IPS-NIHi7 (cell line): ENCODE data around the gene KIAA0319L.
A peak's percentile ranks its signal among the peaks of the same experiment; 100 is the strongest.
"Not testable (repeated sequence)": the region's sequence is repeated elsewhere in the genome, so short reads cannot be mapped to it uniquely, and the experiment has no call there.

Source experiments
- DNase-seq: peaks from one replicate; pipeline ENCODE4 v3.0.0; 2012; ENCODE audit warnings: mixed read lengths; ENCODE audit errors: extremely low spot score

The KIAA0319L gene

DNA sequence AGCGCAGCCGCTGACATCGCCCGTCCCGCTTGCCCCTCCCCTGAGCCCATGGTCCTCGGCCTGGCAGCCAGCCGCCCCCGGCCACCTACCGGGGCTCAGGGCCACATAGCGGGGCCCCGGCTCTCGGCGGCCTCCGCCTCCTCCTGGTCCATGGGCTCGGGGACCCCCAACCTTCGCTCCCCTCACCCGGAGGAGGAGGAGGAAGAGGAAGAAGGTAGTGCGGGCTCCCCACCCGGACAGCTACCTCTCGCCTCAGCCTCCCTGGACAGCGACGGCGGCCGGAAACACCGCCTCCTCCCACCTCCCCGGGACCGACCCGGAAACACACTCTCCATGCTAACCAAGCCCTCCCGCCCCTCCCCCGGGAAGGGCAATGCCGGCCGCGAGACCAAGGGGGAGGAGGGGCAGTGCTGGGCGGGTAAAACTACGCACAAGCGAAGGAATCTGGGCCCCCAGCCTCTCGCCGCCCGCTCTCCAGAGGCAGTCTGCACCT lies at the start of gene KIAA0319L:
Gene KIAA0319L (minus strand): TSS at position 286 of the 493 bp plus-strand sequence. CDS start 2,912 bp downstream, outside the sequence.
- DNase-seq, result peak; percentile 84

DNA sequence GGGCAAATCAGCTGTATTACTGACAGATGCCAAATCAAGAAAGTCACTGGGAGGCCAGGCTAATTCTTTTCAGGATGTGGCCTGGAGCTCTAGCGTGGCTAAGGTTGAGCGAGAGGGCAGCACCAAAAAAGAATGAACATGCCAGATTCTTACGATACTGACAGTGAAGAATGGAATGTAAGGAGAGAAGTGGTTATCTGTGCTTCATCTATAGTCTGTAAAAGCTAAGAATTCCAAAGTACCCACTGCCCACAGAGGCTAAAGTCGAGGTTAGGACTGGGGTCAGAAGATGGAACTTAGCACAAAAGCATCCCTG lies 48.6 kb upstream of the KIAA0319L start:
- no peak for DNase-seq

DNA sequence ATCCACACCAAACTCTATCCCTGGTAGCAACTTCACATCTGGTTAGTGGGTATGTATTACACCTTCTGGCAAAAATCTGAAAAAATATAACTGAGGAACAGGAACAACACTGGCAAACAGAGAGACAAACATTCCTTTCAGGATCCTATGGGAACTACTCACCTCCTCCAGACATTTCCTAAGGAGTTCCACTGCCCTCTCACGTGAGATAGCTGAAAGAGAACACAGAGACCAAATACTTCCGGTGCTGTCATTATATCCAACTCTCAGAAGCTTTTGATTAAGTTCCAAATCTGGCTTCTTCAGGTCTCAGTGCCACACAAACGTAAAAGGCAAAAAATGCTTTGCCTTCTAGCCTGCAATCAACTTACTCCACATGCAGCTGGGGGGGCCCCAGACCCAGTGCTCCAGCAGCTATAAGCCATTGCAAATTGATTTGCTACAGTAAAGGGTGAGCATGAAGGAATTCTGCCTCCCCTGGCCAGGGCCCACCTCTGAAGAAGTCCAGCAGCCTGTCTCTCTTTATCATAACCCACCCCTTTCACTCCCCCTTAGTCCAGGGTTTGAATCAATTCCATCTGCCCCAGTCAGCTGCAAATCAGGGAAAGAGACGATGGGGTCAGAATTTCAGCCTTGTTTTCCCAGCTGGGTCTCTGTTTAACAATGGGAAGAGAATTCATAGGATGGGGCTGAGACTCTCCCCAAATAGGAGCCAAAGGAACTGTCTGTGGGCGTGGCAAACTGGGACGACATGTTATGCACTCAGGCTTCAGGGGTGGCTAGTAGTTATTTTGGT lies 48.1 kb upstream of the KIAA0319L start:
- no peak for DNase-seq

DNA sequence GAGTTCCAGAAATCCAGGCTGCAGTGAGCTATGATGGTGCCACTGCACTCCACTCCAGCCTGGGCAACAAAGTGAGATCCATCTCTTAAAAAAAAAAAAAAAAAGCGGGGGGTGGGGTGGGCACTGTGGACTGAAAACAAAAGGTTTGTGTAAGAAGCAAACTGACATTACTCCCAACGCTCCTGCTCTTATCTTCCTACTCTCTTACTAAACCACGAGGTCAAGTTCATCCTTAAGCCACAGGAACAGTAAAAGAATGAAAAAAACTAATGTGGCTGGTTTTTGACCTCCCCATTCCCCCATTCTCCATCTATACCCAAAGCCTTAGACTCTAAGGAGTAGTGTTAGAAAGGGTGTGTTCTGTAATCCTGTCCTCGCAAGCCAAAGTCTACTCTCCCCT lies 46.7 kb upstream of the KIAA0319L start:
- DNase-seq, result no peak

DNA sequence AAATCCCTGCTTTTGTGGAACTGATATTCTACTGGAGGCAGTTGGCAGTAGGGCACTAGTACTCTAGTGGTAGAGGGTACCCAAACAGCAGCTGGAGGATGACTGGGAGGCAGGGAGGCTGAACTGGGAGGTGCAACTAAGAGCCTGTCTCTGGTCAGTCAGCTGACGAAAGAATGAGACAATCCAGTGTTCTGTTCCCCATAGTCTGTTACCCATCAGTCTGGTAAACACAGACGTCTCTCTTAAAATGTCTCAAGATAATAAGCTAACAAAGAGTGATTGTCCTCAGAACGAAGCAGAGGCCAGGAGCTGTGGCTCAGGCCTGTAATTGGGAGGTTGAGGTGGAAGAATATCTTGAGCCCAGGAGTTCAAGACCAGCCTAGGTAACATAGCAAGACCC lies 46.3 kb upstream of the KIAA0319L start:
- DNase-seq, result no peak

DNA sequence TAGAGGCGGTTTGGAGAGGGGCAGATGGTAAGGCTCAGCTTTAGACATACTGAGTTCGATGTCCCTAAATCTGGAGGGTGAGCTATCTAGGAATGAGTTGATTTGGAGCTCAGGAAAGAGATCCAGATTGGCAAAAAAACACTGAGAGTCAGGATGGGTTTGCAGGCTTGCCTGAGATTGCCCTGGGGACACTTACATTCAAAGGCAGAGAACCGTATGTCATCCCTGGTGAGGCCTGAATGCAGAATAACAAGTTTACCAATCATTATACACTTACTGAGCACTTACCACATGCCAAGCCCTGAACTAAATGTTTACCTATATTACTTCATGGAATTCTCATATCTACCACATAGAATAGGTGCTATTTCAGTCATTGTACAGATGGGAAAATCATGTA lies 43.4 kb upstream of the KIAA0319L start:
- DNase-seq, result no peak

DNA sequence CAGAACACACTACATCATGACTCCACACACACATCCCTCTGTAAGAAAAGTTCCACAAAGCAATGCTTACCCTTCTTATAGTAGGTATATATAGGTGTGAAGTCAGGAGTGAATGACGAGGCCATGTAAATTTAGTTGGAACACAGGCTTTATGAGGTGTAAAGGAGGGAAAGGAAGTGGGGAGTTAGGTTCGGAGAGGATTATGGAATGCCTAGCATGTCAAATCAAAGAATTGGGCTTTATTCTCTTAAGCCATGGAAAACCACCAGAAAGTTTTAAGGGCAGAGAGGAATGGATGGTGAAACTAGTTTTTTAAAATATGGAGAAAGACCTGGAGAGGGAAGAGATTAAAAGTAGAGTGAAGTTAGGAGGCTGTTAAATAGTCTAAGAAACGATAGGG lies 42.2 kb upstream of the KIAA0319L start:
- no peak for DNase-seq

DNA sequence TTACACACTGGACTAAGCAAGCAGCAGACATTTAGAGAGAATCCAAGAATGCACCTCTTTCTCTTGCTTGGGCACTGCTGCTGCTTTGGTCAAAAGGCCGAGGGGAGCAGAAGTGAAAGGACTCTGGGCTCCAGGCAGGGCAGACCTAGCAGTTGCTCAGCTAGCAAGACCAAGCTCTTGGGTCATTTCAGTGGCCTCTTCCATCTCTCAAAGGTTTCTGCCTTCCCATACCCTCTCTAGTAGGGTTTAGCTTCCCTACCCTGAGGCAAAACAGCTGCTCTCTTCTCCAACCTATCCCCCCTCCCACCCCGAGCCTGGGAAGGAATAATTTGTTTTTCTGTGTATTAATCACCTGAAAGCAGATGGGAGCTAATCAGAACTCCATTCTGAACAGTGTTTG lies 41.7 kb upstream of the KIAA0319L start:
- DNase-seq, result no peak

DNA sequence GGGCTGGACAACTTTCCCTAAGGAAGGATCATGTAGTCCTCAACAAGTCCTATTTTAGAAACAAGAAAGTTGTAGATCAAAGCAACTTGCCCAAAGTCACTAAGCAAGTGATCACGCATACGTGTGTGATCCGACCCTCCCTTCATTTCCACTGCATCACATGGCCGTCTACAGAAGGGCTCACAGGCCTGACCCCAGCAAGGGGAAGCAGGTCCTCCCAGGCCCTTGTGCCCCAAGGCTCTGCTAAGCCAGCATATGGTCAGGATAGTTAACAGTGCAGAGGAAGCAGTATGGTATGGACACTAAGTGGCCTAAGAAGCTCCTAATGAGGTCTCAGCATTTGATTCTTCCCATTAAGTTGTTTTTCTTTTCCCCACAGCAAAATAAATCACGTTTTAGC lies 40.7 kb upstream of the KIAA0319L start:
- DNase-seq, result no peak

DNA sequence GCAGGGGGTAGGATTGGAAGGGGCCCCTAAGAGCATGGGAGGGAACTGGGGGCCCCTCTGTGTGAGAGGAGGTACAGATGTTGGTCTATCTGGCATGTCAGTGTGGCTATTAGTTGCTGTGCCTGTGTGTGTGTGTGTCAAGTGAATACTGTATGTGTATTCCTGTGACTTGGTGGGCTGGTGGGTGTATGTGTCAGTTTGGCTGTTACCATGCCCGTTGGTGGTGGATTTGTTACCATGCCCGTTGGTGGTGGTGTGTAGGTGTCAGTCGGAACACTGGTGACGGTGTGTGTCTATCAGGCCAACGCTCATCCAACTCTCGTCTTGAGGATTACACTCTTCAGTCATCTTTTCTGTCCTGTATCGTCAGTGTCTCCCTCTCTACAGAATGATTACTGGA lies 38.5 kb upstream of the KIAA0319L start:
- DNase-seq, result no peak

DNA sequence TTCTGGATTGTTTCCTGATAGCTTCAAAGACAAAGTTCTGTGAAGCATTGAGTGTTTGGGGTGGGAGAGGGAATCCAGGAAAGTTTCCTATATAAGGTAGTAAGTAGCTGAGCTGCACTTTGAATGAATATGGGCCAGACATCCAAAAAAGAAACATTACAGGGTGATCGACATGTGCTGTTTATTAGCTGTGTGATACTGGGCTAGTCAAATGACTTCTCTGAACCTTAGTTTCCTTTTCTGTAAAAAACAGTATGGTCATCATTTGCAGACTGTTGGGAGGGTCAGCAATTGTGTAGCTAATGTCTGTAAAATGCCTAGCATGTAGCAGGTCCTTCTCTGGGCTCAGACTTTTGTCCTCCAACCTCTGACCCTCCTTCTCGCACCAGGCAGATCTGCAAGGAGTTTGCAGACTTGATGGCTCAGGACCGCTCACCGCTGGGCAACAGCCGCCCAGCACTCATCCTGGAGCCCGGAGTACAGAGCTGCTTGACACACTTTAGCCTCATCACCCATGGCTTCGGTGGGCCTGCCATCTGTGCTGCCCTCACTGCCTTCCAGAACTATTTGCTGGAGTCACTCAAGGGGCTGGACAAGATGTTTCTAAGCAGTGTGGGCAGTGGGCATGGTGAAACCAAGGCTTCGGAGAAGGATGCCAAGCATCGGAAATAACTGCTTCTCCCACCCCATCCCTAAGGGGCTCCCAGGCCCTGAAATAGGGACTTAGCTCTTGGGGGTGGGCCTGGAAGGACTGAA lies 37.0 kb upstream of the KIAA0319L start:
- DNase-seq, result no peak

DNA sequence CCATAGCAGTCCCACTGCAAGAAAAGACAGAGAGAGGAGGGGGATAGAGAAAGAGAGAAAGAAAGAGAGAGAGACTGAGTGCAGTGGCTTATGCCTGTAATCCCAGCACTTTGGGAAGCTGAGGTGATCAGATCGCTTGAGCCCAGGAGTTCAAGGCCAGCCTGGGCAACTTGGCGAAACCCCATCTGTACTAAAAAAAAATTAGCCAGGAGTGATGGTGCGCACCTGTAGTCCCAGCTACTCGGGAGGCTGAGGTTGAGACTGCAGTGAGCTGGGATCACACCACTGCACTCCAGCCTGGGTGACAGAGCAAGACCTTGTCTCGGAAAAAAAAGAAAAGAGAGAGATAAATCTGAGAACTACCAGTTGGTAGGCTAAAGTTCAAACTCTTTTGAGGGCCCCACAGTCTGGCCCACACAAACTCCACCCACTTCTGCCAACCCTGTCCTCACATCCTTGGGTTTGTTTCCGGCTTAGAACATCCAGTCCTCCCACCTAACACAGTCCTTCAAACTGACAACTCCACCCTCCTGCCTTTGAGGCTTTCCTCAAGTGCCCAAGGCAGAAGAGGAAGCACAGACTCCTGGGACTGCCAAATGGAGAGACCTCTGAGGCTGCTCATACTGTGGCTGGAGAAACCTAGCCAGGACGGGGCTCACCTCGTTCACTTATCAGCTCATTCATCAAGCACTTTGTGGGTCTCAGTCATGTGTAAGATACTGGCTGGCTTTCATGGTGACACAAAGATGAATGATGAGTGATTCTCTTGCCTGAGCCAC lies 36.0 kb upstream of the KIAA0319L start:
- DNase-seq, result no peak

DNA sequence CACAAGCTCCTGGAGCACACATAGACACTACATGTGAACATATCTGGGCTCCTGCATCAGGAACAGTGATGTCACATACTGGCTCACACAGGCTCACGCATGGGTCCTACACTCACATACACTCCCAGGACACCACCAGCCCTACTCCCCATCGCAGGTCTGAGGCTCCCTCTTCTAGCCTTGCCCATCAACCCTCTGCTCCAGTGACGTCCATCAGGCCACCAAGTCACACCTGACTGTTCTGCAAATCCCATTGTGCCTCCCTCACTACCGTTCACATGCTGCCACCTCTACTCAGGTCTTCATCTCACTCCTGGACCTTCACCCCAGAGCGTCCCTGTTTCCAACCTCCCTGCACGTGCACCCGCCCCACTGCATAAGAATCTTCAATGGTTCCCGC lies 34.0 kb upstream of the KIAA0319L start:
- DNase-seq, result no peak

DNA sequence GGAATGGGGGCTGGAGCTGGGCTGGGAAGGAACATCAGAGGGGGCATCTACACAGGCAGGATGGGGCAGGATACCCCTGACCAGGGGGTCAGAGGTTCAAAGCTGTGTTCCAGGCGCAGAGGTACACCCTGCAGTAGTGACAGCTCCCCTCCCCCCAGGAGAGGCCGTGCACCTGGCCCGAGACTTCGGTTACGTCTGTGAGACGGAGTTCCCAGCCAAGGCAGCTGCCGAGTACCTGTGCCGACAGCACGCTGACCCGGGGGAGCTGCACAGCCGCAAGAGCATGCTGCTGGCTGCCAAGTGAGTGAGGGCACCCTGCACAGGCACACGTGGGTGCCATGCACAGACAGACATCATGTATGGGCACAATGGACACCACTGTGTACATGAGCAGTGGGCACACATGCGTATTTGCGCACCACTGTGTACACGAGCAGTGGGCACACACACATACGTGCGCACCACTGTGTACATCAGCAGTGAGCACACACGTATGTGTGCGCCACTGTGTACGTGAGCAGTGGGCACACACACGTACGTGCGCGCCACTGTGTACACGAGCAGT lies 33.4 kb upstream of the KIAA0319L start:
- DNase-seq, result no peak

DNA sequence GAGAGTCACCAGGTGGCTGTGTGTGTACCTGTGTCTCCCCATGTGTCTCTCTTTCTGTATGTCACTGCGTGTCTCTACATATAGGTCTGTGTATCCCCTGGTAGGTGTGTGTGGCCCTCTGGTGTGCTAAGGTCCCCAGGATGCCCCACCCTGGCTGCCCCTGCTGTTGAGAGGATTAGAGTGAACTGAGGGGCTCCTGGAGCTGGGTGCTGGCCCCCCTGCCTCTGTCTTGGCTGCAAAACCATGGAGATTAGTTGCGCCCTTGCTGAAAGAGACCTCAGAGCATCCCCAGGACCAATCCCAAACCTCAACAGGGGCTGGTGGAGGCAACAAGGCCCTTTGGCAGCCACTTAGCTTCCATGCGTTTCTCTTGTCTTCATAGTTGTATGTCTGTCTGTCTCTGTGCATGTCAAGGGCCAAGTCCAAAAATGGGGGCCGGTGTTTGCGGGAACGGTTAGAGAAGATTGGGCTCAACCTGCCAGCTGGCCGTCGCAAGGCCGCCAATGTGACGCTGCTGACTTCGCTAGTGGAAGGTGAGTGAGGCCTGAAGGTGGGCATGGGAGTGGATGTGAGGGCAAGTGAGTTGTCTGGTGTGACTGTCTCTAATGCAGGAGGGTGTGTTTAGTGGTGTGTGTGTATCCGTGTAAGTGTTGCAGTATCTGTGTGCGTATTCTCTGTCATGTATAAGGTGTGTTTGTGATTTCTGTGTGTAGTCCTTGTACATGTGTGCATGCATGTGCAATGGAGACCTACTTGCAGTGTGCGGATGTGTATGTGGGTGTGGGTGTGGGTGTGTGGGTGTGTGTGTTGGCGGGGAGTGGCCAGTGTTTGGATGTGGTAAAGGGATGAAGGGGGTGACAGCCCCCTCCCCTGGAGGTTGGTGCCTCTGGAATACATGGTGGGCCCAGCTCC lies 32.6 kb upstream of the KIAA0319L start:
- DNase-seq, result no peak

DNA sequence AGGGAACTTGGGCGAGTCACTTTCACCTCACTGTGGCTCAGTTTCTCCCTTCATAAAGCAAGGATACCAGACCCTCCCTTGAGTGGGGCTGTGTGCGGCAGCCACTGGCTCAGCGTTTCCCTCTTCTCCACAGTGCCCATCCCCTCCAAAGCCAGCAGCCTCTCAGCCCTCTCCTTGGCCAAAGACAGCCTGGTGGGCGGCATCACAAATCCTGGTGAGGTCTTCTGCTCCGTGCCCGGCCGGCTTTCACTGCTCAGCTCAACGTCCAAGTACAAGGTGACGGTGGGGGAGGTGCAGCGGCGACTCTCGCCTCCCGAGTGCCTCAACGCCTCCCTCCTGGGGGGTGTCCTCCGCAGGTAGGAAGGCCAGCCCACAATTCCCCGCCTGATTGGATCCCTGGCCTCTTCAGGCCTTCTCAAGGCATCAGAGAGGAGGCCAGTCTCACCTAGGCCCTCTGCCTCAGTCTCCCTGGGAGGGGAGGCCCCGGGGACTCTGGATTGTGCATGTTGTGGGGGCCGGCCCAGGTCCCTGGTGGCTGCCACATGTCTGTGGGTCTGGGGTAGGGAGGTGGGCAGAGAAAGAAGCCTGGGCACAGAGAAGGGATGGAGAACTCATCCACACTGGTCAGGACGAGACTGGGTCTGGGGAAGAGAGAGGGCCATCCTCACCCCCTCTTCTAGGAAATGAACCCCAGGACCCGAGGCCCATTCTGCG lies 31.2 kb upstream of the KIAA0319L start:
- no peak for DNase-seq

DNA sequence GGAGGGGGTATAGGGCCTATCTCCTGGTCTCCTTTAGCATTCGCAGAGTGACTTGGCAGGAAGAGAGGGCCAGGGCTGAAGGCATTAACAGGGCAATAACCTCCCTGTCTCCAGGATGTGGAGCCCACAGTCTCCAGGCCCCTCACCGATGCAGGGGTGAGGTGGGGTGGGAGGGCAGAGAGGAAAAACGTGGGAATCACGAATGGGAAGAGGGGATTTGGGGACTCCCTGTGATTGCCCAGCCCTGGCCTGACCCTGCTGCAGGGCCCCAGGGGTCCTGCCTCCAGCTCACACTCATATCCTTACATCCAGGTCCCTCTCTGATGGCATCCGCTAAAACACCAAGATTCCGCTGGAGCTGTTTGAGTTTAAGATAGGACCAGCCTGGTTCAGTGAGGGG lies 30.5 kb upstream of the KIAA0319L start:
- DNase-seq, result no peak

DNA sequence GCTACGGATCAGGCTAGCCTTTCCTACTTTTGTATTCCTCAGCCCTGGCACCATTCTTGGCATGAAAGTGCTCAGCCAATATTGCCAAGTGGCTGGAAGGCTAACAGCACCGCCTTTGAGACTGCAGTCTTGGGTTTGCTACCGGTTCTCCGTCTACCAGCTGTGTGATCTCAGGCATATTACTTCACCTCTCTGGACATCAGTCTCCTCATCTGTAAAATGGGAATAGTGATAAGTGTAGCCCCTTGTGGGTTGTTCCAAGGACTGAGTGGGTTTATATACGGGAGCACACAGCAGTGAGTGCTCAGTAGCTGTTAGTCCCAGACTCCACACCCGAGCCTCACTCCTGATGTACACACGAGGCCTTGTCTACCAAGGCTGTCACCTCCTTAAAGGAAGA lies 29.6 kb upstream of the KIAA0319L start:
- no peak for DNase-seq

DNA sequence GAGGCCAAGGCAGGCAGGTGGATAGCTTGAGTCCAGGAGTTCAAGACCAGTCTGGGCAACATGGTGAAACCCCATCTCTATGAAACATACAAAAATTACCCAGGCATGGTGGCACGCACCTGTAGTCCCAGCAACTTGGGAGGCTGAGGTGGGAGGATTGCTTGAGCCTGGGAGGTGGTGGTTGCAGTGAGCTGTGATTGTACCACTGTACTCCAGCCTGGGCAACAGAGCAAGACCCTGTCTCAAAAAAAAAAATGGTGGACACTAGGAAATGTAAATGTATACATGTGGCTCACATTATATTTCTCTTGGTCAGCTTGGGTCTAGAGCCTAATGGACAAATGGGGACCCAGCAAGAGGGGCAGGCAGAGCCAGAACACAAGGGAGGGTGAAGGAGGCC lies 28.6 kb upstream of the KIAA0319L start:
- not testable (repeated sequence) for DNase-seq

DNA sequence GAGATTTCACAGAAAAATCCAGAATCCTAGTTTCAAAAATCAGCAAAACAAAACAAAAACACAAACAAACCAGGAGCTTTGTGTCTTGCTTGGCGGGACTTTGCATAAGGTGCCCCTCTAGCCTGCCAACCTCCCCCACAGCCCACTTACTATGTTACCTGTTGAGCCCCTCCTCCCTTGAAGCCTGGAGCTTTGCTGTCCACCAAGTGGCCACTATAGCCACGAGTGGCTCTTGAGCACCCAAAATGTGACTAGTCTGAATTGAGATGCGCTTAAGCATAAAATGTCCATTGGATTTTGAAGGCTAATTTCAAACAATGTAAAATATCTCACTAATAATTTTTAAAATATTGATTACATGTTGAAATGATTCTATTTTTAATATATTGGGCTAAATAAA lies 28.1 kb upstream of the KIAA0319L start:
- no peak for DNase-seq
